Stomach (tissue), 4 donors: ENCODE results near the gene GLRA3.

ENCODE experiments used
- EP300 ChIP-seq: sonication (generic); formaldehyde crosslinking; IDR thresholded peaks from one replicate; pipeline ENCODE4 v1.6.1; 2017; ENCODE audit warnings: antibody characterized with exemption
- POLR2AphosphoS5 ChIP-seq, 3 donors: sonication (generic); formaldehyde crosslinking; IDR thresholded peaks; one replicate each; pipeline ENCODE4 v1.6.1; 2016; ENCODE audit warnings: antibody characterized with exemption in 3 of 3

- TF ChIP-seq POLR2AphosphoS5 (IDR thresholded peaks at IDR 0.05) (no peak), EP300 (no peak)
Observed at GRCh38 chr4:174789657-174790056, 39.4 kb downstream of the GLRA3 start.
